WERI-Rb-1 (cell line): ENCODE results near the gene CNN2.

ENCODE experiments used
- DNase-seq: peaks from one replicate; pipeline ENCODE4 v3.0.0-alpha.2; 2020
- H3K27ac ChIP-seq: fragments of 250-450 bp; sonication (Bioruptor Pico); 2 replicates; pipeline ENCODE4 v1.5.1; 2020; ENCODE audit warnings: mild to moderate bottlenecking, moderate library complexity
- H3K27me3 ChIP-seq: fragments of 250-450 bp; sonication (Bioruptor Pico); 2 replicates; pipeline ENCODE4 v1.5.1; 2021; ENCODE audit warnings: mild to moderate bottlenecking, low read depth, moderate library complexity; ENCODE audit not compliant: insufficient read depth, severe bottlenecking
- H3K36me3 ChIP-seq: fragments of 250-450 bp; sonication (Bioruptor Pico); 2 replicates; pipeline ENCODE4 v1.5.1; 2020; ENCODE audit warnings: mild to moderate bottlenecking, moderate library complexity
- H3K4me3 ChIP-seq: 2 replicates; pipeline ENCODE4 v1.5.1; 2011; ENCODE audit warnings: low read depth, mild to moderate bottlenecking, control low read depth, low read length
- H3K9me3 ChIP-seq: fragments of 250-450 bp; sonication (Bioruptor Pico); 2 replicates; pipeline ENCODE4 v1.5.1; 2021; ENCODE audit warnings: mild to moderate bottlenecking, moderate library complexity; ENCODE audit not compliant: severe bottlenecking
- TF ChIP-seq, protein P1 (sequence below): IDR thresholded peaks from 2 replicates; pipeline ENCODE4 v1.5.1; 2011; ENCODE audit warnings: low read depth, mild to moderate bottlenecking, control low read depth, inconsistent platforms, low read length

CNN2 gene

DNA sequence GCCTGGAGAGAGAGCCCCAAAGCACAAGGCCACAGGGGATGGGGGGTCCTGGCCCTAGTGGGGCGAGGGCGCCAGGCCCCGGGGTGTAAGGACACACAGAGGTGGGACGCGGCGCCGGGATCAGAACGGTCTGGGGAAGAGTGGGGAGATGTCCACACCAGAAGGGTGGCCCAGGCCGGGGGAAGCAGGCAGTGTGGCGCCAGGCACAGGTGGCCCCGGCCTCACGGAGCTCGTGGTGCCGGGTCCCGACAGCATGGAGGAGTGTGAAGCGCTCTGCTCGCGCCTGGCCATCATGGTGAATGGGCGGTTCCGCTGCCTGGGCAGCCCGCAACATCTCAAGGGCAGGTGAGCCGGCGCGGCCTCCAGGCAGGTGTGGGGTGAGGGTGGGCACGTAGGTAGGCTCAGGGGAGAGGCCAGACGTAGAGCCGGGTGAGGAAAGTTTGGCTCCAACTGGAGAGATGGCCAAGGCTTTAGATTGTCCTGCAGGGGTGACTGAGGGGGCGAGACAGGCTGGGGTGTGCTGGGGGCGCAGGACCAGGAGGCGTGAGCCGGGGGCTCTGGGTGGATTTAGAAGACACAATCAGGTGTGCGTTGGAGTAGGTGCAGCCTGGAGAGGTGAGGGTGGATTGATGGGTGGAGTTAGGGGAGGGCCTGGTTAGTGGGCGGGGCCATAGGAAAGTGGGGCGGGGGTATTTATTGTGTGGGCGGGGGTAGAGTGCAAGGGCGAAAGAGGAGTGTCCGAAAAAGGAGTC, 37.7 kb downstream of the CNN2 start:
- H3K4me3 ChIP-seq = no peak overlapping the region
- TF ChIP-seq, protein P1, sequence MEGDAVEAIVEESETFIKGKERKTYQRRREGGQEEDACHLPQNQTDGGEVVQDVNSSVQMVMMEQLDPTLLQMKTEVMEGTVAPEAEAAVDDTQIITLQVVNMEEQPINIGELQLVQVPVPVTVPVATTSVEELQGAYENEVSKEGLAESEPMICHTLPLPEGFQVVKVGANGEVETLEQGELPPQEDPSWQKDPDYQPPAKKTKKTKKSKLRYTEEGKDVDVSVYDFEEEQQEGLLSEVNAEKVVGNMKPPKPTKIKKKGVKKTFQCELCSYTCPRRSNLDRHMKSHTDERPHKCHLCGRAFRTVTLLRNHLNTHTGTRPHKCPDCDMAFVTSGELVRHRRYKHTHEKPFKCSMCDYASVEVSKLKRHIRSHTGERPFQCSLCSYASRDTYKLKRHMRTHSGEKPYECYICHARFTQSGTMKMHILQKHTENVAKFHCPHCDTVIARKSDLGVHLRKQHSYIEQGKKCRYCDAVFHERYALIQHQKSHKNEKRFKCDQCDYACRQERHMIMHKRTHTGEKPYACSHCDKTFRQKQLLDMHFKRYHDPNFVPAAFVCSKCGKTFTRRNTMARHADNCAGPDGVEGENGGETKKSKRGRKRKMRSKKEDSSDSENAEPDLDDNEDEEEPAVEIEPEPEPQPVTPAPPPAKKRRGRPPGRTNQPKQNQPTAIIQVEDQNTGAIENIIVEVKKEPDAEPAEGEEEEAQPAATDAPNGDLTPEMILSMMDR = no peak
- no peak for DNase-seq
- no peak overlapping the region for H3K27ac ChIP-seq
- H3K9me3 ChIP-seq = peaks cover 2% of the 10 kb centered on the region
- H3K36me3 ChIP-seq = peaks cover 33% of the 10 kb centered on the region
- H3K27me3 ChIP-seq = no peaks in the 10 kb centered on the region

DNA sequence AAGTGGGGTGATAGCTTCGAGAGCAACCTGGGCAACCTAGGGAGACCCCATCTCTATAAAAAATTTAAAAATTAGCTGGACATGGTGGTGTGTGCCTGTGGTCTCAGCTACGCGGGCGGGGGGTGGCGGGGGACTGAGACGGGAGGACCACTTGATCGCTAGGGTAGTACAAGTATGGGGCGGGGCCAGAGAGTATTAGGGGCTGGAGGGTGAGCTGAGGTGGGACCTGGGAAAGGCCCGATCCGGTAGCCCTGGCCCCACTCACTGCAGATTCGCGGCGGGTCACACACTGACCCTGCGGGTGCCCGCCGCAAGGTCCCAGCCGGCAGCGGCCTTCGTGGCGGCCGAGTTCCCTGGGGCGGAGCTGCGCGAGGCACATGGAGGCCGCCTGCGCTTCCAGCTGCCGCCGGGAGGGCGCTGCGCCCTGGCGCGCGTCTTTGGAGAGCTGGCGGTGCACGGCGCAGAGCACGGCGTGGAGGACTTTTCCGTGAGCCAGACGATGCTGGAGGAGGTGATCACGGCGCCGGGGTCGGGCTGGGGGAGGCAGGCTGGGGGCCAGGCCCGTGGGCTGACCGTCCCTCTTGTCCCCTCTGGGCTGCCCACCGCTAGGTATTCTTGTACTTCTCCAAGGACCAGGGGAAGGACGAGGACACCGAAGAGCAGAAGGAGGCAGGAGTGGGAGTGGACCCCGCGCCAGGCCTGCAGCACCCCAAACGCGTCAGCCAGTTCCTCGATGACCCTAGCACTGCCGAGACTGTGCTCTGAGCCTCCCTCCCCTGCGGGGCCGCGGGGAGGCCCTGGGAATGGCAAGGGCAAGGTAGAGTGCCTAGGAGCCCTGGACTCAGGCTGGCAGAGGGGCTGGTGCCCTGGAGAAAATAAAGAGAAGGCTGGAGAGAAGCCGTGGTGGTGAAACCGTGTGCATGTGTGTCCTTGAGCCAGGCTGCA, 38.5 kb downstream of the CNN2 start:
- Histone ChIP-seq H3K36me3 (peaks cover 25% of the 10 kb centered on the region), H3K27ac (no peak overlapping the region), H3K9me3 (peaks cover 2% of the 10 kb centered on the region), H3K4me3 (no peak overlapping the region), H3K27me3 (no peaks in the 10 kb centered on the region)
- no peak for DNase-seq
- TF ChIP-seq, protein P1 = no peak

DNA sequence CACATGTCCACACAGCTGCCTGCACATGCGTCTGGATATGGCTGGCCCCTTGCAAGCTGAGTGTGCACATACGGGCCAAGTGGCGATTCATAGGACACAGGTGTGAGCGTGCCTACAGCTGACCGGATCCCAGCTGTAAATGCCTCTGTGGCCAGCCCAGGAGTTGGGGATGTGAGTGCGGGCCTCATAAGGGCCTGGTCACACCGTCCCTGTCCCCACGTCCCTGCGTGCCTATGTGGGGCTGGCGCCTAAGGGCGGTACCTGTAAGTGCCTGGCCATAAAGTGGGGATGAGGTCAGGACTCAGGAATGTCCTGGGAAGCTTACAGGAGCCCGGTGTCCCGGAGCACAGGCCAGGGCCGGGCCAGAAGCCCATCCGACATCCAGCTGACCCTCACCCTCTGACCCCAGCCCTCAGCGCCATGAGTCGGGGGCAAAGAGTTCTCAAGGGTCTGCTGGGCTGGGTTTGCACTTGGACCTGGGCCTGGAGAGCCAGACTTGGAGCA, 39.2 kb downstream of the CNN2 start:
- no peak overlapping the region for H3K4me3 ChIP-seq

DNA sequence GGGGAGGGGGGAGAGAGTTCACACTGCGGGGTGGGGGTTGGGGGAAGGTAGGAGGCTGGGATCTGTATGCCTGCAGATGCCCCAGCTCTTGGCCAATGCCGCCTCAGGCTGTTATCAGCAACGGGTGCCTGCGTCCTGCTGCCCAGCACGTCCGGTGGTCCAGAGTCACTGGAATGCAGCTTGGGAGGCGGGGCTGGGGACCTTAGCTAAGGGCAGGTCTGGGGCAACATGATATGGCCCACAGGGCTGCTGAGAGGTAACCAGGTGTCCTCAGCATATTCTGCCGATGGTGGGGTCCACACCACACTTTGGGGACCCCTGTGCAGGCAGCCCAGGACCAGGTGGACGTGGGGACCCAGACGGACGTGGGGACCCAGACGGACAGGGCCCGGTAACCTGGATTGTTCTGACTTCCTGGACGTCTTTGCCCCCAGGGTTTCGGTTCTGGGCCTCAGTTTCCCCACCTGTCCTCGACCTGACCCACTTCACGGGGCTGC, 39.9 kb downstream of the CNN2 start:
- Histone ChIP-seq H3K27me3 (no peaks in the 10 kb centered on the region), H3K9me3 (peaks cover 2% of the 10 kb centered on the region), H3K36me3 (peaks cover 16% of the 10 kb centered on the region), H3K4me3 (peak overlapping the region; percentile 63; the same call in 1 of the 2 replicates), H3K27ac (no peak overlapping the region)
- DNase-seq = no peak
- TF ChIP-seq, protein P1 = no peak

More for the DNA sequence above, 39.2 kb downstream of the CNN2 start:
- no peaks in the 10 kb centered on the region for H3K27me3 ChIP-seq
- peaks cover 2% of the 10 kb centered on the region for H3K9me3 ChIP-seq
- no peak overlapping the region for H3K27ac ChIP-seq
- DNase-seq = no peak
- H3K36me3 ChIP-seq = peaks cover 19% of the 10 kb centered on the region
- TF ChIP-seq, protein P1 = no peak

DNA sequence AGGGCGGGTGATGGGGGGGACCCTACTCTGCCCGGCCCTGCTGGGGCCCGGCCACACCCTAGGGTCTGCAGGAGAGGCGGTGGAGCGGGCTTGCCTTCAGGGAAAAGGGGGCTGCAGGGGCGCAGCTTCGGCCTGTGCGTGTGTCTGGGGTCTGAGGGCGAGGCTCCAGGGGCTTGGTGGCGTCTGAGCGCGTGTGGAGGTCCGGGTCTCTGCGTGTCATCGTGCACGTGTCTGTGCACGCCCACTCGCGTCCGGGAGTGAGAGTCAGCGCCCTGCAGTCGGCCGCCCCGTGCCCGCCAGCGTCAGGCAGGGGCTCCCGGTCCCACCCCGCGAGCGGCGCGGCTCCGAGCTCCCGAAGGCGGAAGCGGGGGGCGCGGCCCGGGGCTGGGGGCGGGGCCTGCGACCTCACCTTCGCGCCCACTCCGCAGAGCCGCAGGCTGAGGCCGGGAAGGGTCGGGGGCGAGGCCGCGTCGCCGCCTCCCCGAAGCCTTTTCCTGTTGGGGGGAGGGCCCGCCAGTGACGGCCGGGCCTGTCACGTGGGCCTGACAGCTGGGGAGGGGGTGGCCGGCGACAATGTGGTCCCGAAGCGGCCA, 40.4 kb downstream of the CNN2 start, which contains the start of gene ARHGAP45:
TSS of gene ARHGAP45 (plus strand) at position 420 of the 593 bp plus-strand sequence. CDS start 239 bp downstream, outside the sequence.
- no peak within 1 kb of the TSS for H3K27ac ChIP-seq
- H3K9me3 ChIP-seq = peaks cover 2% of the 10 kb centered on the region
- TF ChIP-seq, protein P1 = no peak
- no peaks in the 10 kb centered on the region for H3K27me3 ChIP-seq
- peaks cover 13% of the 10 kb centered on the region for H3K36me3 ChIP-seq
- DNase-seq = peak; percentile 54
- peak within 1 kb of the TSS; percentile 63 for H3K4me3 ChIP-seq
